ENCODE results near the gene CCDC8.

DNA sequence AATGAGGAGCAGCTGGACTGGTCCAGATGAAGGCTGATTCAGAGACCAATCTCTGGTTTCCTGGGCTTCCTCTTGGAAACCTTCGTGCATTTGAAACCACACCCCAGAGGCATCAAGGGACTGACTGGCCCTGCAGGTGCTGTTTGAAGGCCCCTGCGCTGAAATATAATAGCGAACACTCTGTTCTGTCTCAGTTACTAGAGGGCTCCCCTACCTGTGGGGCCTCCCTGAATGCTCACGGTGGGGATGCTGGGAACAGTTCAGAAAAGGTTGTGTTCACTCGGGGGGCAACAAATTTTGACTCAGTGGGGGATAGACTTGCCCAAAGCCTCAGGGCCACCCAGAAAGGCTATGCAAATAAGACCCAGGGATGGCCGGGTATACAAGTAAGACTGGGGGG lies 6.4 kb downstream of the CCDC8 start:
- no peak for TF ChIP-seq POLR2A (IDR thresholded peaks at IDR 0.05; ENCODE audit: low read depth, low read length)
- no peak for TF ChIP-seq POLR2AphosphoS5 (IDR thresholded peaks at IDR 0.05; ENCODE audit: low read depth, low read length)
- TF ChIP-seq TAF1 (IDR thresholded peaks at IDR 0.05; ENCODE audit: borderline replicate concordance, low read depth, low read length) = no peak

All from GM12892 (cell line).